GM21515 (cell line): ENCODE data around the gene CCNE1.
A peak's percentile ranks its signal among the peaks of the same experiment; 100 is the strongest.
"Not testable (repeated sequence)": the region's sequence is repeated elsewhere in the genome, so short reads cannot be mapped to it uniquely, and the experiment has no call there.

Experiments used
- ATAC-seq: cut with Tn5 transposase; IDR thresholded peaks from one replicate; pipeline ENCODE4 v1.9.1; 2021; ENCODE audit not compliant: unreplicated experiment

Gene CCNE1

GRCh38 chr19:29812080-29812880 is 489 bp downstream of the CCNE1 start:
- peak; percentile 19 for ATAC-seq

- no peak for ATAC-seq
These were observed 1.1 kb downstream of the CCNE1 start for GRCh38 chr19:29812881-29813275.

- no peak for ATAC-seq
These were observed 1.9 kb downstream of the CCNE1 start for GRCh38 chr19:29813642-29814041.

GRCh38 chr19:29815231-29815630 is 3.4 kb downstream of the CCNE1 start:
- no peak for ATAC-seq

- ATAC-seq, result no peak
These were observed 5.5 kb downstream of the CCNE1 start for GRCh38 chr19:29817316-29817715.

- ATAC-seq, result no peak
These were observed 7.5 kb downstream of the CCNE1 start for GRCh38 chr19:29819300-29819699.

GRCh38 chr19:29819986-29820385 is 8.2 kb downstream of the CCNE1 start:
- no peak for ATAC-seq

GRCh38 chr19:29823581-29824330 is 12.0 kb downstream of the CCNE1 start:
- no peak for ATAC-seq

- ATAC-seq, result not testable (repeated sequence)
These were observed 13.5 kb downstream of the CCNE1 start for GRCh38 chr19:29825263-29825662.

- ATAC-seq, result no peak
These were observed 19.3 kb downstream of the CCNE1 start for GRCh38 chr19:29831041-29831548.

- no peak for ATAC-seq
These were observed 19.9 kb downstream of the CCNE1 start for GRCh38 chr19:29831686-29832085.

GRCh38 chr19:29832801-29833200 is 21.0 kb downstream of the CCNE1 start:
- no peak for ATAC-seq

GRCh38 chr19:29833614-29834261 is 21.9 kb downstream of the CCNE1 start:
- ATAC-seq, result no peak

- no peak for ATAC-seq
These were observed 23.4 kb downstream of the CCNE1 start for GRCh38 chr19:29834991-29835846.

- ATAC-seq, result peak; percentile 49
These were observed 24.6 kb downstream of the CCNE1 start for GRCh38 chr19:29836409-29836825.

GRCh38 chr19:29837448-29837981 is 25.7 kb downstream of the CCNE1 start:
- ATAC-seq, result peak; percentile 79

GRCh38 chr19:29837996-29838395 is 26.2 kb downstream of the CCNE1 start:
- no peak for ATAC-seq

- ATAC-seq, result no peak
These were observed 28.5 kb downstream of the CCNE1 start for GRCh38 chr19:29840066-29840950.

- no peak for ATAC-seq
These were observed 29.4 kb downstream of the CCNE1 start for GRCh38 chr19:29841209-29841558.
